ENCODE results near the gene ADGRB2. TPM values are rescaled to one million over a fixed set of nuclear protein-coding genes. Genes with fewer than 3 reads are reported as not detected.

ADGRB2 gene
- total and polyA plus RNA-seq, 2 experiments from 2014 or later = 0.51 to 3.6 TPM

DNA sequence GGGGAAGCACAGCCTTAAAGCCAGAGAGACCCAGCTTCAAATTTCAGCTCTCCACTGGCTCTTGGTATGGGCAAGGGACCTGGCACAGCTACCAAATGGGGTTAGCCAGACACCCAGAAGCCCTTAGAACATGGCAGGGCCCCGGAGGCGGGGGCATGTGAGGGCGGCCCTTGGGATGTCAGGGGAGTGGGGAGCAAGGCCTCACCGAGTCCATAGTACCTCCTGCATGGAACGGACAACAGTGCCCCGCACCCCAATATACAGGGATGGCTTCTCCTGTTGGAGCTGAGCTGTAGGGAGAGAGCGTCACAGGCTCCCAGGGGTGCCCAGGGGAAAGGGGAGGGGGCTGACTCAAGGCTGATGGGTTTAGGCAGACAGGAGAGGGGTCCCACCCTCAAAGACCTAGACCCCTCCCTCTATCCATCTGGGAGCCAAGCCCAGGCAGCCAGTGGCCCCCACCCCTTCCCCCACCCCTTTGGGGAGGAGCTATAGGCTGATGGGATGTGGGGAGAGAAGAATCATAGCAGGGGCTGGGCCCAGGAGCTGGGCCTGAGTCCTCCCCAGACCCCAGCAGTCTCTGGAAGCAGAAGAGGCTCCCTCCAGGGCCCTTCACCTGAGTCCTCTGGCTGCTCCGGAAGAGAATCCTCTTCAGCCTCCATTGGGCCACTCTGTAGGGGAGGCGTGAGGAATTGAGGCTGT, 35.2 kb upstream of the ADGRB2 start:
- DNase-seq = no peak
- Histone ChIP-seq H4K20me1 (ENCODE audit: insufficient read depth) (no peaks in the 10 kb centered on the region), H3K27ac (peak overlapping the region; percentile 71), H3K4me2 (ENCODE audit: unreplicated experiment) (peak overlapping the region; percentile 87), H3K36me3 (ENCODE audit: low read depth) (no peaks in the 10 kb centered on the region), H3K4me3 (no peak overlapping the region; the same call in 1 of the 2 replicates), H3K9me3 (ENCODE audit: low read depth) (no peaks in the 10 kb centered on the region), H3F3A (ENCODE audit: insufficient read depth) (peaks cover 25% of the 10 kb centered on the region), H3K4me1 (ENCODE audit: insufficient read depth) (peaks cover 24% of the 10 kb centered on the region), H3K9ac (peak overlapping the region; percentile 71), H3K9me2 (ENCODE audit: insufficient read depth) (no peaks in the 10 kb centered on the region), H3K79me2 (ENCODE audit: insufficient read depth) (peaks cover 33% of the 10 kb centered on the region), H2AFZ (peak overlapping the region; percentile 56), H3K27me3 (replicated peaks; ENCODE audit: insufficient read depth) (no peaks in the 10 kb centered on the region)
- in situ Hi-C loops (cut with MboI) = no loop called here
- no peak for TF ChIP-seq EZH2 (IDR thresholded peaks at IDR 0.05; ENCODE audit: insufficient read depth, poor library complexity, severe bottlenecking)
- no peak for TF ChIP-seq EZH2phosphoT487 (IDR thresholded peaks at IDR 0.05; ENCODE audit: insufficient read depth, low read depth)
- WGBS, 2 experiments (ENCODE audit: low coverage in 1 of 2, low lambda C conversion rate in 2 of 2, missing lambda C conversion rate in 2 of 2) = 89 to 93% methylated on average over 6 to 8 of the region's 9 CpGs

DNA sequence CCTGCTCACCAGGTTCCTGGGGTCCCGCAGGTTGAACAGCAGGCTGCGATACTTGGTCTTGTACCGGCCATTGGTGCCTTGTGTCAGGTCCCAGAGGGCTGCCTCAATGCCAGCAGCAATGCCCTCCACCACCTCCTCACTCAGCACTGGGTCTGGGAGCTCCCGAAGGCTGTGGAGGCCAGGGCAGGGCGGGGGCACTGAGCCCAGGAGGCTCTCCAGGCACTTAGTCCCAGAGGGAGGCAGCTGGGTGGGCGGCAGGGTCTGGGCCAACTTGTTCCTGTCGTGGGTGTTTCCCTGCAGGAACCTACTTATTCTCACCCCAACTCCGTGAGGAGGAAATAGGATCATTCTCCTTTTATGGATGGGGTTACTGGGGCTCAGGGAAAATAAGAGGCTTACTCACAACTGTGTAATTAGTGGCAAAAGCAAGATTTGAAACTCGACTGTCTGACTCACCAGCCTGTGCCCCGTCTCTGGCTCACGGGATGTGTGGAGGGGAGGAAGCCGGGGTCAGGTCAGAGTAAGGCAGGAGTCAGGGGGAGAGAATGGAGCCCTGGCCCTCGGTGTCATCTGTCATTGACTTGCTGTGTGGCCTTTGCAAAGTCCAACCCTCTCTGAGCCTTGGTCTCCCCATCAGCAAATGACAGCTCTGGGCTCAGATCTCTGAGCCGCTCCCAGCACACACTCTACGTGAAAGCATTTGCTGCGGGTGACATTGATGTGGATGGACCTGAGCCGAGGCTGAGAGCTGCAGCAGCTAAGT, 34.5 kb upstream of the ADGRB2 start:
- Histone ChIP-seq H3K27ac (peak overlapping the region; percentile 71), H3K9me3 (ENCODE audit: low read depth) (no peaks in the 10 kb centered on the region), H3K9me2 (ENCODE audit: insufficient read depth) (no peaks in the 10 kb centered on the region), H3K9ac (peak overlapping the region; percentile 71), H3K36me3 (ENCODE audit: low read depth) (no peaks in the 10 kb centered on the region), H3K79me2 (ENCODE audit: insufficient read depth) (peaks cover 33% of the 10 kb centered on the region), H3K27me3 (replicated peaks; ENCODE audit: insufficient read depth) (no peaks in the 10 kb centered on the region), H3F3A (ENCODE audit: insufficient read depth) (peaks cover 25% of the 10 kb centered on the region), H3K4me3 (peak overlapping the region; percentile 70), H2AFZ (peak overlapping the region; percentile 56), H3K4me1 (ENCODE audit: insufficient read depth) (peaks cover 24% of the 10 kb centered on the region), H3K4me2 (ENCODE audit: unreplicated experiment) (peak overlapping the region; percentile 87), H4K20me1 (ENCODE audit: insufficient read depth) (no peaks in the 10 kb centered on the region)
- TF ChIP-seq EZH2phosphoT487 (IDR thresholded peaks at IDR 0.05; ENCODE audit: insufficient read depth, low read depth) (no peak), EZH2 (IDR thresholded peaks at IDR 0.05; ENCODE audit: insufficient read depth, poor library complexity, severe bottlenecking) (no peak)
- 15 to 16% methylated on average over 16 to 17 of the region's 17 CpGs for WGBS, 2 experiments (ENCODE audit: low coverage in 1 of 2, low lambda C conversion rate in 2 of 2, missing lambda C conversion rate in 2 of 2)
- DNase-seq = peak; percentile 94
- in situ Hi-C loops (cut with MboI) = no loop called here

DNA sequence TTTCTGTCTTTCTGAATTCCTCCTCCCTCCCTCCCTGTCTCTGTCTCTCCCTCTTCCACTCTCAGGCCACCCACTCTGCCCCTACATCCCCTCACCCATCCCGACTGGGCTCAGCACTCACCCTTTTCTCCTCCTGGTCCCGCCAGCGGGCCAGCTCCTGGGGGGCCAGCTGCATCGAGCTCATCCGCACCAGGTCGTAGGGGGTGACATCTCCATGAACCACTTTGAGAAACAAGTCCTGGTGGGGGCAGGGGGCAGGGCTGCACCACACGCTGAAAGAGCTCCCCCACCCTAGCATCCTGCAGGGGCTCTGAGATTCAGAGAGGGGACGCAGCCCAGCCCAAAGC, 33.9 kb upstream of the ADGRB2 start:
- Histone ChIP-seq H3K4me3 (peak overlapping the region; percentile 70), H3K9me2 (ENCODE audit: insufficient read depth) (no peaks in the 10 kb centered on the region), H3K36me3 (ENCODE audit: low read depth) (no peaks in the 10 kb centered on the region), H3K4me2 (ENCODE audit: unreplicated experiment) (peak overlapping the region; percentile 87), H3K9me3 (ENCODE audit: low read depth) (no peaks in the 10 kb centered on the region), H4K20me1 (ENCODE audit: insufficient read depth) (no peaks in the 10 kb centered on the region), H3F3A (ENCODE audit: insufficient read depth) (peaks cover 25% of the 10 kb centered on the region), H3K4me1 (ENCODE audit: insufficient read depth) (peaks cover 24% of the 10 kb centered on the region), H3K79me2 (ENCODE audit: insufficient read depth) (peaks cover 33% of the 10 kb centered on the region), H2AFZ (peak overlapping the region; percentile 56; the same call in 1 of the 2 replicates), H3K27me3 (replicated peaks; ENCODE audit: insufficient read depth) (no peaks in the 10 kb centered on the region), H3K9ac (peak overlapping the region; percentile 71), H3K27ac (peak overlapping the region; percentile 71)
- in situ Hi-C loops (cut with MboI) = no loop called here
- DNase-seq = no peak
- WGBS, 2 experiments (ENCODE audit: low coverage in 1 of 2, low lambda C conversion rate in 2 of 2, missing lambda C conversion rate in 2 of 2) = 54 to 60% methylated on average over 8 of the region's 8 CpGs
- TF ChIP-seq EZH2 (IDR thresholded peaks at IDR 0.05; ENCODE audit: insufficient read depth, poor library complexity, severe bottlenecking) = no peak
- TF ChIP-seq EZH2phosphoT487 (IDR thresholded peaks at IDR 0.05; ENCODE audit: insufficient read depth, low read depth) = no peak

DNA sequence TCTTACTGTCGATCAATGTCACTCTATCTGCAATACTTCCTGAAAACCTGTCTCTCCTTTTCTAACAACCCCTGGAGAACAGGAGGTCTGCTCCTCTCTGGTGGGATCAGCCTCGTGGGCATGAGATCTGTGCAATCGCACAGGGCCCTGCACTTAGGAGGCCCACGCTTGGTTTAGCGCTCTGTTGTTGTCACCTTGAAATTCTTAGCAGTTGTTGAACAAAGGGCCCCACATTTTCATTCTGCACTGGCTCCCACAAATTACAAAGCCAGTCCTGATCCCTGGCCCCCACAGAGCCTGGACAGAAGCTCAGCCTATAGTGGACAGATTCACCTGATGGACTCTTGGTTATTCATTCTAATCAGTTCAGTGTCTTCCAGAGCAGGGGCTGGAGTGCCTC, 33.1 kb upstream of the ADGRB2 start:
- Histone ChIP-seq H3K4me3 (peak overlapping the region; percentile 70), H3K9ac (peak overlapping the region; percentile 71), H3K9me2 (ENCODE audit: insufficient read depth) (no peaks in the 10 kb centered on the region), H3K36me3 (ENCODE audit: low read depth) (no peaks in the 10 kb centered on the region), H4K20me1 (ENCODE audit: insufficient read depth) (no peaks in the 10 kb centered on the region), H3K27me3 (replicated peaks; ENCODE audit: insufficient read depth) (no peaks in the 10 kb centered on the region), H3K9me3 (ENCODE audit: low read depth) (no peaks in the 10 kb centered on the region), H3F3A (ENCODE audit: insufficient read depth) (peaks cover 21% of the 10 kb centered on the region), H3K4me1 (ENCODE audit: insufficient read depth) (peaks cover 24% of the 10 kb centered on the region), H2AFZ (no peak overlapping the region), H3K4me2 (ENCODE audit: unreplicated experiment) (peak overlapping the region; percentile 87), H3K79me2 (ENCODE audit: insufficient read depth) (peaks cover 33% of the 10 kb centered on the region), H3K27ac (no peak overlapping the region)
- DNase-seq = no peak
- in situ Hi-C loops (cut with MboI) = no loop called here
- 92 to 95% methylated on average over 5 of the region's 5 CpGs for WGBS, 2 experiments (ENCODE audit: low coverage in 1 of 2, low lambda C conversion rate in 2 of 2, missing lambda C conversion rate in 2 of 2)
- TF ChIP-seq EZH2phosphoT487 (IDR thresholded peaks at IDR 0.05; ENCODE audit: insufficient read depth, low read depth) (no peak), EZH2 (IDR thresholded peaks at IDR 0.05; ENCODE audit: insufficient read depth, poor library complexity, severe bottlenecking) (no peak)

All from GM23248 (cell line).